Kidney (tissue), 14 donors: ENCODE data around the gene CR1. TPM values are rescaled to one million over a fixed set of nuclear protein-coding genes. Genes with fewer than 3 reads are reported as not detected.

ENCODE experiments used
- DNase-seq, 5 donors: peaks; one replicate each; pipeline ENCODE4 v3.0.0-alpha.2; 2013 to 2020
- FAIRE-seq: peaks from 2 replicates; lab custom pipeline; 2012; peaks lifted over from hg19 to GRCh38; lab: Jason Lieb, UNC
- H3K27ac ChIP-seq, 2 donors: one replicate each; pipeline ENCODE4 v1.7.0; 2013; ENCODE audit warnings: low read depth in 2 of 2, low read length in 2 of 2, inconsistent platforms in 1 of 2
- H3K27me3 ChIP-seq: one replicate; pipeline ENCODE4 v1.7.1; 2013; ENCODE audit warnings: low read length, inconsistent platforms; ENCODE audit not compliant: control insufficient read depth, insufficient read depth
- H3K36me3 ChIP-seq, 3 donors: one replicate each; pipeline versions ENCODE4 v1.7.0 to v1.7.1; 2013; ENCODE audit warnings: low read length in 3 of 3, control low read depth in 1 of 3, inconsistent platforms in 1 of 3; ENCODE audit not compliant: insufficient read depth in 3 of 3, control insufficient read depth in 2 of 3
- H3K4me1 ChIP-seq, 3 donors: one replicate each; pipeline versions ENCODE4 v1.7.0 to v1.7.1; 2013; ENCODE audit warnings: low read length in 3 of 3, inconsistent platforms in 1 of 3, low read depth in 1 of 3; ENCODE audit not compliant: control insufficient read depth in 2 of 3, insufficient read depth in 2 of 3
- H3K4me3 ChIP-seq, 3 donors: one replicate each; pipeline versions ENCODE4 v1.7.0 to v1.8.1; 2013; ENCODE audit warnings: low read length in 3 of 3, control low read depth in 1 of 3, inconsistent platforms in 1 of 3
- H3K9ac ChIP-seq, 3 donors: one replicate each; pipeline versions ENCODE4 v1.7.0 to v1.7.1; 2013; ENCODE audit warnings: low read length in 3 of 3, control low read depth in 1 of 3, inconsistent platforms in 1 of 3
- H3K9me3 ChIP-seq, 3 donors: one replicate each; pipeline versions ENCODE4 v1.7.0 to v1.7.1; 2013; ENCODE audit warnings: low read length in 3 of 3, control low read depth in 1 of 3, inconsistent platforms in 1 of 3; ENCODE audit not compliant: control insufficient read depth in 2 of 3, insufficient read depth in 1 of 3
- intact Hi-C: fragments of 100-400 bp; cut with DNase I; formaldehyde crosslinking; loops from one replicate; pipeline ENCODE4 v1.11.1; 2022
- polyA plus RNA-seq: library from polyadenylated mRNA; stranded (reverse); fragments of 350-450 nt; fragmentation: Illumina TruSeq; extraction: RNeasy Lipid Tissue Mini Kit (QIAGEN cat#74804); gene quantifications from one replicate; pipeline ENCODE4 v1.2.3, GENCODE V29; 2014; ENCODE audit warnings: low read depth, low replicate concordance; ENCODE audit not compliant: insufficient read depth
- total RNA-seq: library from RNA; stranded (reverse); fragmentation: NEBNext Ultra II Directional; extraction: Animal tissue kit (Norgen Biotek cat#: 25700); gene quantifications from one replicate; pipeline ENCODE4 v1.2.1, GENCODE V29; 2021
- TF ChIP-seq, protein P1 (sequence below): IDR thresholded peaks from 3 replicates; pipeline ENCODE4 v1.5.1; 2012; ENCODE audit warnings: mild to moderate bottlenecking, moderate library complexity, borderline replicate concordance; ENCODE audit not compliant: insufficient read depth; ENCODE audit errors: extremely low read depth
- donor health status: control.
- donor health status: control.
- donor health status: control.
- donor health status: control.
- donor health status: control.
- donor health status: DM: yes; HTN: yes; CAD: no.
- donor health status: Normal renal cell carcinoma (clear cell type).

Gene CR1
- total and polyA plus RNA-seq, 2 donors from 2014 or later, result 2.6 to 12.2 TPM

- intact Hi-C loops, result no loop called here
- TF ChIP-seq, protein P1, sequence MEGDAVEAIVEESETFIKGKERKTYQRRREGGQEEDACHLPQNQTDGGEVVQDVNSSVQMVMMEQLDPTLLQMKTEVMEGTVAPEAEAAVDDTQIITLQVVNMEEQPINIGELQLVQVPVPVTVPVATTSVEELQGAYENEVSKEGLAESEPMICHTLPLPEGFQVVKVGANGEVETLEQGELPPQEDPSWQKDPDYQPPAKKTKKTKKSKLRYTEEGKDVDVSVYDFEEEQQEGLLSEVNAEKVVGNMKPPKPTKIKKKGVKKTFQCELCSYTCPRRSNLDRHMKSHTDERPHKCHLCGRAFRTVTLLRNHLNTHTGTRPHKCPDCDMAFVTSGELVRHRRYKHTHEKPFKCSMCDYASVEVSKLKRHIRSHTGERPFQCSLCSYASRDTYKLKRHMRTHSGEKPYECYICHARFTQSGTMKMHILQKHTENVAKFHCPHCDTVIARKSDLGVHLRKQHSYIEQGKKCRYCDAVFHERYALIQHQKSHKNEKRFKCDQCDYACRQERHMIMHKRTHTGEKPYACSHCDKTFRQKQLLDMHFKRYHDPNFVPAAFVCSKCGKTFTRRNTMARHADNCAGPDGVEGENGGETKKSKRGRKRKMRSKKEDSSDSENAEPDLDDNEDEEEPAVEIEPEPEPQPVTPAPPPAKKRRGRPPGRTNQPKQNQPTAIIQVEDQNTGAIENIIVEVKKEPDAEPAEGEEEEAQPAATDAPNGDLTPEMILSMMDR, result no peak
- FAIRE-seq, result no peak
Observed at GRCh38 chr1:207648334-207649209, 152.6 kb downstream of the CR1 start.

DNA sequence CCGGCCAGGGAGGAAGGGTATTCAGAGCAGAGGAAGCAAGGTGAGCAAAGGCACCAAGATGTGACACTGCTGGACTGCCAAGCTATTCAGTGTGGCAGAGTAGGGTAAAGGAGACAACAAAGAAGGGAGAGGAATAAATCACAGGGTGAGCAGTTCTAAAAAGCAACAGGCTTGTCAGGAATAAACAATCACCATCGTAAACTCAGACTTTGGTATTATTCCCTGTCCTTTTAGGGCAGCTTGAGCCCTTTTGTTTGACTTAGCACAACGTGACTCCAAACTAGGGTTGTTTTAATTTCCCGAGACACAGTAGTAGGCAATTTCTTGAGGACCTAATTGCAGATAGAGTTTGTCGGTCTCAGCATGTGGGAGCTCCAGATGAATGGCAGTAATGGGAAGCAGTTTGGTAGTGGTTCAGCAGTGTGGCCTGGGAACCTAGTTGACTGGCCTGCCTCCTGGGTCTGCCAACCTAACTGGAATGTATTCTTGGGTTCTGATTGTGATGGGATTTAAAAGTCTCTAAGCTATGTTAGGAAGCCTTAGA is 153.3 kb downstream of the CR1 start:
- no peaks in the 10 kb centered on the region for H3K9me3 ChIP-seq
- peaks cover 2% of the 10 kb centered on the region for H3K27me3 ChIP-seq
- H3K4me1 ChIP-seq, result peaks cover 0 to 6% (median 0%) of the 10 kb centered on the region in 3 donors
- FAIRE-seq, result no peak
- no peak for DNase-seq
- intact Hi-C loops, result no loop called here
- TF ChIP-seq, protein P1, result no peak
- H3K27ac ChIP-seq, result no peak overlapping the region
- no peak overlapping the region for H3K9ac ChIP-seq
- H3K4me3 ChIP-seq, result no peak overlapping the region
- H3K36me3 ChIP-seq, result no peaks in the 10 kb centered on the region

More at GRCh38 chr1:207648334-207649209, 152.6 kb downstream of the CR1 start:
- H3K9me3 ChIP-seq, result no peaks in the 10 kb centered on the region
- no peak overlapping the region for H3K9ac ChIP-seq
- peaks cover 0 to 7% (median 0%) of the 10 kb centered on the region in 3 donors for H3K4me1 ChIP-seq
- H3K27me3 ChIP-seq, result peaks cover 3% of the 10 kb centered on the region
- peak in 1 of 5 donors; percentile 29 for DNase-seq
- no peak overlapping the region for H3K27ac ChIP-seq
- no peak overlapping the region for H3K4me3 ChIP-seq
- H3K36me3 ChIP-seq, result no peaks in the 10 kb centered on the region

GRCh38 chr1:207649865-207650580 is 154.1 kb downstream of the CR1 start:
- intact Hi-C loops, result no loop called here
- H3K4me1 ChIP-seq, result peaks cover 0 to 4% (median 0%) of the 10 kb centered on the region in 3 donors
- H3K4me3 ChIP-seq, result no peak overlapping the region
- H3K36me3 ChIP-seq, result no peaks in the 10 kb centered on the region
- H3K9ac ChIP-seq, result no peak overlapping the region
- H3K27me3 ChIP-seq, result no peaks in the 10 kb centered on the region
- TF ChIP-seq, protein P1, result no peak
- no peaks in the 10 kb centered on the region for H3K9me3 ChIP-seq
- FAIRE-seq (no peak), DNase-seq (no peak)
- H3K27ac ChIP-seq, result no peak overlapping the region
